DMS153 (cell line): ENCODE data around the gene SLC16A10.
"Not testable (repeated sequence)": the region's sequence is repeated elsewhere in the genome, so short reads cannot be mapped to it uniquely, and the experiment has no call there.

ENCODE experiments used
- DNase-seq: peaks from one replicate; lab custom pipeline; 2025; lab: John Stamatoyannopoulos, UW

SLC16A10 gene

GRCh38 chr6:111086685-111087084 lies 618 bp upstream of the SLC16A10 start:
- no peak for DNase-seq

- DNase-seq: no peak
Measured at GRCh38 chr6:111087871-111088667, 766 bp downstream of the SLC16A10 start.

GRCh38 chr6:111088668-111089003 lies 1.3 kb downstream of the SLC16A10 start:
- DNase-seq: no peak

- DNase-seq: no peak
Measured at GRCh38 chr6:111090766-111091165, 3.5 kb downstream of the SLC16A10 start.

GRCh38 chr6:111091987-111092386 lies 4.7 kb downstream of the SLC16A10 start:
- no peak for DNase-seq

- not testable (repeated sequence) for DNase-seq
Measured at GRCh38 chr6:111095488-111095887, 8.2 kb downstream of the SLC16A10 start.

GRCh38 chr6:111096246-111096645 lies 8.9 kb downstream of the SLC16A10 start:
- peak; percentile 90 for DNase-seq

GRCh38 chr6:111098597-111098996 lies 11.3 kb downstream of the SLC16A10 start:
- DNase-seq: no peak

- no peak for DNase-seq
Measured at GRCh38 chr6:111101987-111102386, 14.7 kb downstream of the SLC16A10 start.

GRCh38 chr6:111105578-111105977 lies 18.3 kb downstream of the SLC16A10 start:
- peak; percentile 86 for DNase-seq

- DNase-seq: no peak
Measured at GRCh38 chr6:111107589-111107988, 20.3 kb downstream of the SLC16A10 start.

GRCh38 chr6:111110036-111110435 lies 22.7 kb downstream of the SLC16A10 start:
- DNase-seq: no peak

- peak; percentile 15 for DNase-seq
Measured at GRCh38 chr6:111113336-111114086, 26.2 kb downstream of the SLC16A10 start.

GRCh38 chr6:111114087-111114443 lies 26.8 kb downstream of the SLC16A10 start:
- no peak for DNase-seq

- DNase-seq: no peak
Measured at GRCh38 chr6:111114482-111114881, 27.2 kb downstream of the SLC16A10 start.

- DNase-seq: no peak
Measured at GRCh38 chr6:111118826-111119225, 31.5 kb downstream of the SLC16A10 start.

GRCh38 chr6:111119571-111120329 lies 32.4 kb downstream of the SLC16A10 start:
- no peak for DNase-seq

GRCh38 chr6:111121789-111122350 lies 34.6 kb downstream of the SLC16A10 start:
- DNase-seq: no peak

- DNase-seq: no peak
Measured at GRCh38 chr6:111122458-111123286, 35.4 kb downstream of the SLC16A10 start.

GRCh38 chr6:111124406-111124805 lies 37.1 kb downstream of the SLC16A10 start:
- no peak for DNase-seq

GRCh38 chr6:111129013-111129412 lies 41.7 kb downstream of the SLC16A10 start:
- DNase-seq: no peak
